Measurements from ENCODE around the gene TRAF3IP1. TPM values are rescaled to one million over a fixed set of nuclear protein-coding genes. Genes with fewer than 3 reads are reported as not detected.

Gene TRAF3IP1
- total RNA-seq, 1 donor from 2014 or later, result 19.3 TPM

GRCh38 chr2:238426568-238427434, 106.5 kb downstream of the TRAF3IP1 start, which contains the start of gene ASB1:
Gene ASB1 (plus strand): TSS chr2:238426927. CDS start chr2:238427071, 144 bp downstream.
- peak; percentile 84 for DNase-seq (ENCODE audit: low read depth, low spot score)
- Mint-ChIP-seq H3K36me3 (ENCODE audit: low read depth) (peaks cover 17% of the 10 kb centered on the region), H3K27ac (ENCODE audit: unreplicated experiment) (peak within 1 kb of the TSS; percentile 78), H3K4me1 (peaks cover 33% of the 10 kb centered on the region), H3K27me3 (ENCODE audit: low read depth) (no peaks in the 10 kb centered on the region), H3K4me3 (peak within 1 kb of the TSS; percentile 96), H3K9me3 (no peaks in the 10 kb centered on the region)
- TF ChIP-seq, protein P1, sequence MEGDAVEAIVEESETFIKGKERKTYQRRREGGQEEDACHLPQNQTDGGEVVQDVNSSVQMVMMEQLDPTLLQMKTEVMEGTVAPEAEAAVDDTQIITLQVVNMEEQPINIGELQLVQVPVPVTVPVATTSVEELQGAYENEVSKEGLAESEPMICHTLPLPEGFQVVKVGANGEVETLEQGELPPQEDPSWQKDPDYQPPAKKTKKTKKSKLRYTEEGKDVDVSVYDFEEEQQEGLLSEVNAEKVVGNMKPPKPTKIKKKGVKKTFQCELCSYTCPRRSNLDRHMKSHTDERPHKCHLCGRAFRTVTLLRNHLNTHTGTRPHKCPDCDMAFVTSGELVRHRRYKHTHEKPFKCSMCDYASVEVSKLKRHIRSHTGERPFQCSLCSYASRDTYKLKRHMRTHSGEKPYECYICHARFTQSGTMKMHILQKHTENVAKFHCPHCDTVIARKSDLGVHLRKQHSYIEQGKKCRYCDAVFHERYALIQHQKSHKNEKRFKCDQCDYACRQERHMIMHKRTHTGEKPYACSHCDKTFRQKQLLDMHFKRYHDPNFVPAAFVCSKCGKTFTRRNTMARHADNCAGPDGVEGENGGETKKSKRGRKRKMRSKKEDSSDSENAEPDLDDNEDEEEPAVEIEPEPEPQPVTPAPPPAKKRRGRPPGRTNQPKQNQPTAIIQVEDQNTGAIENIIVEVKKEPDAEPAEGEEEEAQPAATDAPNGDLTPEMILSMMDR (conservative IDR thresholded peaks at IDR 0.05), result no peak

DNA sequence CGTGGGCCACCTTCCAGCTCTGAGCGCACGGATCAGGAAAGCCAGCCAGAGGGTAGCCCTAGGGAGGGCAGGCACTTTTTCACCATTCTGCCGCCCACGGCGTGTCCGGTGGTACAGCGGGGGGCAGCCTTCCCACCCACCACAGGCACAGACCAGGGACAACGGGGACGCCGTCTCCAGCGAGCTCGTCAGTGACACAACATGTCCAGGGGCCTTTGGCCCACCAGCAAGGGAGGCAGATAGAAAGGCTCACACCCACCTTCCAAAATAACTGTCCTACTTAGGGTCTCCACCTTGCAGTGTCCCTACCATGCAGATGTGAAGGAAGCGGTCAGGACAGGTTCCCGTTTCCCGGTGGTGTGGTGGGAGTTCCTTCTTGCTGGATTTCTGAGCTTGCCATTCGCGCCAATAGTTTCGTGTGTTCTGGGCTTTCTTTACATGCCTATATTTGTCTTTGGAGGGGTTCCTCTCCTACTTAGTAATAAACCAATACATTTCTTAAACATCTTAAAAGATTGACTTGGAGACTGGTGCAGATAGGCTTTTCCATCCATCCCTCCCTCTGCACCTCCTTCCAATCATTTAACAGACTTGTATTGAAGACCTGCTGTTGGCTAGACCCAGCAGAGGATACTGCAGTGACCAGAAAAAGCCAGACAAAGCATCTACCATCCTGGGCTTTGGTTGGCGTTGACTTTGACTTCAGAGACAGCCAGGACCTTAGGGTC, 107.3 kb downstream of the TRAF3IP1 start:
- H3K9me3 Mint-ChIP-seq, result no peaks in the 10 kb centered on the region
- TF ChIP-seq, protein P1 (conservative IDR thresholded peaks at IDR 0.05), result no peak
- H3K4me3 Mint-ChIP-seq, result peak overlapping the region; percentile 92
- H3K36me3 Mint-ChIP-seq (ENCODE audit: low read depth), result peaks cover 17% of the 10 kb centered on the region
- no peaks in the 10 kb centered on the region for H3K27me3 Mint-ChIP-seq (ENCODE audit: low read depth)
- no peak for DNase-seq (ENCODE audit: low read depth, low spot score)
- peaks cover 28% of the 10 kb centered on the region for H3K4me1 Mint-ChIP-seq
- peak overlapping the region; percentile 57 for H3K27ac Mint-ChIP-seq (ENCODE audit: unreplicated experiment)

DNA sequence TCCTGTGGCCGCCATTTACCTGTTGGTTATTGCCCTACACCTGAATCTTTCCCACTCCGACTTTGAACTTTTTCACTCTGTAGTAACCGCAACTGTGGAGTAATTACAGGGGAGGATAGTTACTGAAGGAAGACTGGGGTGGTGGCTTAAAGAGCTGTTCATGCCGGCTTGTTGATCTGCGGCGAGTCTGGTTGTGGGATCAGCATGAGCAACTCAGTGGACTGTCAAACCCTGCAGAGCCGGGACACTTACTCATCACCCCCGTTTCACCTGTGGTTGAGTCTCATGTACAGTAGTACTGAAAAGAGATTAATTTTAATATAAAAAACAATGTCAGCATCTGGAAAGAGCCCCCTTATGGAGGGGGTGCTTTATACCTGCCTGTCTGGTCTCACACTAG, 108.5 kb downstream of the TRAF3IP1 start:
- H3K36me3 Mint-ChIP-seq (ENCODE audit: low read depth), result peaks cover 20% of the 10 kb centered on the region
- peak overlapping the region; percentile 92 for H3K4me3 Mint-ChIP-seq

DNA sequence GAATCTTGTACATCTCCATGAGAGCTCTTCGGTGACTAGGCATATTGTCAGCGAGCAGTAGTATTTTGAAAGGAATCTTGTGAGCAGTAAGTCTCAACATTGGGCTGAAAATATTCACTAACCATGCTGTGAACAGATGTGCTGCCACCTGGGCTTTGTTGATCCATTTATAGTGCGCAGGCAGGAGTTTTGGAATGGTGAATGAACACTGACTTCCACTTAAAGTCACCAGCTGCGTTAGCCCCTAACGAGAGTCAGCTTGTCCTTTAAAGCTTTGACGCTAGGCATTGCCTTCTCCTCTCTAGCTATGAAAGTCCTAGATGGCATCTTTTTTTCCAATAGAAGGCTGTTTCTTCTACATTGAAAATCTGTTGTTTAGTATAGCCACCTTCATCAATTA, 110.5 kb downstream of the TRAF3IP1 start:
- no peak overlapping the region for H3K4me3 Mint-ChIP-seq

More for the DNA sequence above, 108.5 kb downstream of the TRAF3IP1 start:
- Mint-ChIP-seq H3K27me3 (ENCODE audit: low read depth) (no peaks in the 10 kb centered on the region), H3K9me3 (no peaks in the 10 kb centered on the region), H3K4me1 (peaks cover 28% of the 10 kb centered on the region), H3K27ac (ENCODE audit: unreplicated experiment) (no peak overlapping the region)
- no peak for DNase-seq (ENCODE audit: low read depth, low spot score)
- TF ChIP-seq, protein P1 (conservative IDR thresholded peaks at IDR 0.05), result no peak

GRCh38 chr2:238431456-238431855, 111.1 kb downstream of the TRAF3IP1 start:
- H3K27ac Mint-ChIP-seq (ENCODE audit: unreplicated experiment), result no peak overlapping the region
- no peaks in the 10 kb centered on the region for H3K9me3 Mint-ChIP-seq
- TF ChIP-seq, protein P1 (conservative IDR thresholded peaks at IDR 0.05), result no peak
- H3K4me3 Mint-ChIP-seq, result peak overlapping the region; percentile 50
- DNase-seq (ENCODE audit: low read depth, low spot score), result no peak
- H3K27me3 Mint-ChIP-seq (ENCODE audit: low read depth), result no peaks in the 10 kb centered on the region
- H3K36me3 Mint-ChIP-seq (ENCODE audit: low read depth), result peaks cover 24% of the 10 kb centered on the region
- H3K4me1 Mint-ChIP-seq, result peaks cover 23% of the 10 kb centered on the region

More for the DNA sequence above, 110.5 kb downstream of the TRAF3IP1 start:
- Mint-ChIP-seq H3K27ac (ENCODE audit: unreplicated experiment) (no peak overlapping the region), H3K27me3 (ENCODE audit: low read depth) (no peaks in the 10 kb centered on the region), H3K36me3 (ENCODE audit: low read depth) (peaks cover 24% of the 10 kb centered on the region), H3K9me3 (no peaks in the 10 kb centered on the region), H3K4me1 (peaks cover 28% of the 10 kb centered on the region)
- DNase-seq (ENCODE audit: low read depth, low spot score), result no peak
- TF ChIP-seq, protein P1 (conservative IDR thresholded peaks at IDR 0.05), result no peak
